Ovary (tissue), 9 donors: ENCODE measurements around the gene HIF3A. TPM values are rescaled to one million over a fixed set of nuclear protein-coding genes. Genes with fewer than 3 reads are reported as not detected.

ENCODE experiments used
- DNase-seq, 5 donors: peaks; one replicate each; pipeline ENCODE4 v3.0.0-alpha.2; 2019 to 2020
- H3K27ac ChIP-seq, 2 donors: fragments of 200-600 bp; one replicate each; pipeline versions ENCODE4 v1.5.1 to v1.8.0; 2019 to 2022
- H3K27me3 ChIP-seq: fragments of 200-600 bp; one replicate; pipeline ENCODE4 v1.8.0; 2022
- H3K36me3 ChIP-seq: fragments of 200-600 bp; sonication (generic); one replicate; pipeline ENCODE4 v1.5.1; 2019
- H3K4me1 ChIP-seq: one replicate; pipeline ENCODE4 v1.8.1; 2013; ENCODE audit warnings: mild to moderate bottlenecking, moderate library complexity; ENCODE audit not compliant: insufficient read depth
- H3K4me3 ChIP-seq: fragments of 200-600 bp; sonication (generic); one replicate; pipeline ENCODE4 v1.5.1; 2017
- H3K9me3 ChIP-seq, 2 donors: fragments of 200-600 bp in 1 of 2; sonication (generic) in 1 of 2; one replicate each; pipeline versions ENCODE4 v1.5.1 to v1.8.1; 2013 to 2019; ENCODE audit warnings: mild to moderate bottlenecking in 1 of 2, moderate library complexity in 1 of 2
- EP300 ChIP-seq: sonication (generic); formaldehyde crosslinking; IDR thresholded peaks from one replicate; pipeline ENCODE4 v1.6.1; 2017; ENCODE audit warnings: antibody characterized with exemption
- POLR2A ChIP-seq: fragments of 450-650 bp; IDR thresholded peaks from one replicate; pipeline ENCODE4 v1.6.1; 2017; ENCODE audit warnings: antibody characterized with exemption, mild to moderate bottlenecking, moderate library complexity
- WGBS, 3 donors: extraction: QIAGEN DNeasy Blood & Tissue Kit in 1 of 3; methylation state at CpG; one replicate each; pipeline versions ENCODE4 v1.1.5 to v1.1.7; 2013 to 2017; 5-methylcytosine and 5-hydroxymethylcytosine counted together
- intact Hi-C, 4 donors: fragments of 100-400 bp; cut with DNase I; formaldehyde crosslinking; loops; one replicate each; pipeline versions ENCODE4 v1.11.0 to v1.15.1; 2022 to 2023
- polyA plus RNA-seq, 2 donors: library from polyadenylated mRNA; stranded (reverse); fragments of 200-250 nt in 1 of 2; fragments of 350-450 nt in 1 of 2; fragmentation: Illumina TruSeq in 1 of 2; extraction: RNeasy Lipid Tissue Mini Kit (QIAGEN cat#74804) in 1 of 2; gene quantifications; one replicate each; pipeline ENCODE4 v1.2.3, GENCODE V29; 2013 to 2014
- total RNA-seq, 7 donors: library from RNA; depleted of rRNA in 2 of 7; stranded (reverse); fragments of >200 nt in 2 of 7; fragmentation: NEBNext Ultra II Directional in 3 of 7; extraction: Animal tissue kit (Norgen Biotek cat#: 25700) in 3 of 7; gene quantifications; one replicate each; pipeline versions ENCODE4 v1.1.0 to v1.2.4, GENCODE V29; 2016 to 2023
- TF ChIP-seq, protein P1 (sequence below), 3 donors: fragments of 450-650 bp in 2 of 3; fragments of 200-600 bp in 1 of 3; IDR thresholded peaks; one replicate each; pipeline versions ENCODE4 v1.5.1 to v1.8.0; 2016 to 2022; ENCODE audit warnings: antibody characterized with exemption in 3 of 3, mild to moderate bottlenecking in 1 of 3
- donor health status: DM: no; HTN: no; CAD: no; lungs with moderate emphysema.
- donor health status: DM: no; HTN: no; CAD: no.
- donor health status: Bipolar disorder and iron deficiency.
- donor health status: DM: yes; HTN: yes; CAD: no.
- donor health status: DM: no; HTN: no; CAD: no.
- donor health status: DM: yes; HTN: yes; CAD: no.

The HIF3A gene
- total and polyA plus RNA-seq, 9 donors, result 10.8 to 82.2 (median 40.9) TPM

DNA sequence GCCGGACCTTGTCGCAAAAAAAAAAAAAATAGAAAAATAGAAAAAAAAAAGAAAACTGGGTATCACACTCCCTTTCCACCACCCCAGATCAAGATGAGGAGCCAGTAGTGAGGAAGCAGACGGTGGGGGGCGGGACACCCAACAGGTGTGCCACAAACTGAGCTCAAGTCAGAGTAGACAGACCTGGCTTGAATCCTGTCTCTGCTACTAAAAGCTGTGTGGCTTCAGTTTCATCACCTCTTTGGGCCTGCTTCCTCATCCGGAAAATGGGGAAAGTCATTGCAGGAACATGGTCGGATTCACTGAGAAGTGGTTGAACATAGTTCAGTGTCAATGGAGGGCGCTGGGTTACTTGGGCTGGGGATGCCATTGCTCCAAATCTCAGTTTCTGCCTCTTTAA is 2.9 kb downstream of the HIF3A start:
- peak in 2 of 5 donors; percentile 31 to 34 for DNase-seq
- Histone ChIP-seq H3K36me3 (no peaks in the 10 kb centered on the region), H3K4me1 (peaks cover 16% of the 10 kb centered on the region), H3K27ac (peak overlapping the region; percentile 50 to 60), H3K27me3 (no peaks in the 10 kb centered on the region), H3K4me3 (peak overlapping the region; percentile 25), H3K9me3 (no peaks in the 10 kb centered on the region)
- 62 to 69% (median 64%) methylated on average over 7 of the region's 7 CpGs for WGBS, 3 donors
- TF ChIP-seq, protein P1, sequence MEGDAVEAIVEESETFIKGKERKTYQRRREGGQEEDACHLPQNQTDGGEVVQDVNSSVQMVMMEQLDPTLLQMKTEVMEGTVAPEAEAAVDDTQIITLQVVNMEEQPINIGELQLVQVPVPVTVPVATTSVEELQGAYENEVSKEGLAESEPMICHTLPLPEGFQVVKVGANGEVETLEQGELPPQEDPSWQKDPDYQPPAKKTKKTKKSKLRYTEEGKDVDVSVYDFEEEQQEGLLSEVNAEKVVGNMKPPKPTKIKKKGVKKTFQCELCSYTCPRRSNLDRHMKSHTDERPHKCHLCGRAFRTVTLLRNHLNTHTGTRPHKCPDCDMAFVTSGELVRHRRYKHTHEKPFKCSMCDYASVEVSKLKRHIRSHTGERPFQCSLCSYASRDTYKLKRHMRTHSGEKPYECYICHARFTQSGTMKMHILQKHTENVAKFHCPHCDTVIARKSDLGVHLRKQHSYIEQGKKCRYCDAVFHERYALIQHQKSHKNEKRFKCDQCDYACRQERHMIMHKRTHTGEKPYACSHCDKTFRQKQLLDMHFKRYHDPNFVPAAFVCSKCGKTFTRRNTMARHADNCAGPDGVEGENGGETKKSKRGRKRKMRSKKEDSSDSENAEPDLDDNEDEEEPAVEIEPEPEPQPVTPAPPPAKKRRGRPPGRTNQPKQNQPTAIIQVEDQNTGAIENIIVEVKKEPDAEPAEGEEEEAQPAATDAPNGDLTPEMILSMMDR (IDR thresholded peaks at IDR 0.05), result no peak
- intact Hi-C loops, result loop anchor here in 2 of 4 donors (10.0 kb wide), 2 partner anchors 55 to 225 kb away; no protein-coding TSS in a partner anchor

DNA sequence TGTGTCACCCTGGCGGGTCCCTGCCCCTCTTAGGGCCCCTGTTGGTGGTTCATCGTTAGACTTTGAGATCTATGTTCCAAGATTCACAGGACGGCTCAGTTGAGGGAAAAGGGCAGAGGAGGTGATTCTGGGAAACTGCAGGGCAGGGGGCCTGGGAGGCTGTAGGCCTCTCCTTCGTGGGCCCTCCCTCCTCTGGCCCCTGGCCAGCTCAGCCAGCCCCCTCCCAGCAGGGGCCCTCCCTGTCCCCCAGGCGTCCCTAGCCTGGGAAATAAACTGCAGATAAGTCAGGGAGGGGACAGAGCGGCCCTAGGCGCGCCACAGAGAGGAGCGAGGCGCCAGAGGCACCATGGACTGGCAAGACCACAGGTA is 6.5 kb downstream of the HIF3A start:
- H3K27ac ChIP-seq, result peak overlapping the region; percentile 3 to 11
- intact Hi-C loops, result no loop called here
- no peaks in the 10 kb centered on the region for H3K36me3 ChIP-seq
- H3K4me1 ChIP-seq, result peaks cover 9% of the 10 kb centered on the region
- TF ChIP-seq EP300, result no peak
- TF ChIP-seq, protein P1 (IDR thresholded peaks at IDR 0.05), result no peak
- TF ChIP-seq POLR2A, result no peak
- DNase-seq, result peak in 2 of 5 donors; percentile 35 to 37
- WGBS, 3 donors, result 78 to 81% (median 81%) methylated on average over 10 of the region's 10 CpGs
- no peaks in the 10 kb centered on the region for H3K27me3 ChIP-seq
- H3K9me3 ChIP-seq, result no peaks in the 10 kb centered on the region
- no peak overlapping the region for H3K4me3 ChIP-seq

DNA sequence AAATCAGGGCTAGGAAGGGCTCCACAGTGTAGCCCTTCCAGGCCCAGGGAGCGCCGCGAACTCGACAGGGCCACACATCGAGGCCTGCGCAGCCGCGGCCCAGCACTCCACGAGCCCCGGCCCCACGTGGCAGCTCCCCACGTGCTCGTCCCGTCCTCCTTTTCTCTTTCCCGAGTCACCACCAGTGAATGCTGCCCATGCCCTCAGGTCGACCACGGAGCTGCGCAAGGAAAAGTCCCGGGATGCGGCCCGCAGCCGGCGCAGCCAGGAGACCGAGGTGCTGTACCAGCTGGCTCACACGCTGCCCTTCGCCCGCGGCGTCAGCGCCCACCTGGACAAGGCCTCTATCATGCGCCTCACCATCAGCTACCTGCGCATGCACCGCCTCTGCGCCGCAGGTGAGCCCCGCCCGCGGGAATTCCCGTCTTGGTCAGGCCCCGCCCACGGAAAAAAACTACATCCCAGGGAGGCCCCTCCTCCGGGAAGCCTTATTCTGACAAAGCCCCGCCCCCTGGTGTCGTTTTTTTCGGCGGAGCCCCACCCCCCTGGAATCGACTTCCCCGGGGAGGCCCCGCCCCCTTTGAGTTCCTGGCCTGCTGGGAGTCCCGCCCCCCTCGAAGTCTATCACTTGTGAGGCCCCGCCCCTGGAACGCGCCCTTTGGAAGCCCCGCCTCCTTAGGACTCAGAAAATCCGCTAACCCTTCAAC is 7.0 kb downstream of the HIF3A start:
- H3K9me3 ChIP-seq, result no peaks in the 10 kb centered on the region
- H3K4me1 ChIP-seq, result peaks cover 6% of the 10 kb centered on the region
- H3K4me3 ChIP-seq, result no peak overlapping the region
- H3K27ac ChIP-seq, result peak overlapping the region; percentile 3 to 11
- TF ChIP-seq EP300, result no peak
- no peak for TF ChIP-seq POLR2A
- TF ChIP-seq, protein P1 (IDR thresholded peaks at IDR 0.05), result no peak
- peak; percentile 58 to 82 (median 70) for DNase-seq
- no peaks in the 10 kb centered on the region for H3K27me3 ChIP-seq
- intact Hi-C loops, result no loop called here
- 48 to 56% (median 54%) methylated on average over 46 to 56 of the region's 56 CpGs for WGBS, 3 donors
- H3K36me3 ChIP-seq, result no peaks in the 10 kb centered on the region

DNA sequence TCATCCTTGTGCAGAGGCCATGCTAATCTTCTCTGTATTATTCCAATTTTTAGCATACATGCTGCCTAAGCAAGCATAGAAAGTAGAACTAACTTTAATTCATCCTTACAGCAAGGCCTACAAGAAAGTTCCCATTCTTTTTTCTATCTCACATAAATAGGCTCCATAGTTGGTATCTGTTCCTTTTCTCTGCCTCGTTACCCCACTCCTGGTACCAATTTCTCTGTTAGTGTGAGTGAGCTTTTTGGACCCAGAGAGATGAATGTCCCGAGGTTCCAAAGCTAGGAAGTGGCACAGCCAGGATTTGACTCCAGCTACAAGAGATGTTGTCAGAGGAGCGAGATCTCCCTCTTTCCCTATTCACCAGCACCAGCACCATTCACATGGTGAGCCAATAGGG is 9.7 kb downstream of the HIF3A start:
- TF ChIP-seq, protein P1 (IDR thresholded peaks at IDR 0.05), result no peak
- no peak for TF ChIP-seq POLR2A
- no peak for TF ChIP-seq EP300
- intact Hi-C loops, result loop anchor here in 1 of 4 donors (5.0 kb wide), 1 partner anchor 41 kb away; the partner anchor contains the start of gene PPP5C
- no peak overlapping the region for H3K4me3 ChIP-seq
- H3K27ac ChIP-seq, result no peak overlapping the region
- no peak for DNase-seq
- no peaks in the 10 kb centered on the region for H3K36me3 ChIP-seq
- H3K4me1 ChIP-seq, result no peaks in the 10 kb centered on the region
- WGBS, 3 donors, result 95 to 97% (median 96%) methylated on average over 3 of the region's 3 CpGs
- H3K27me3 ChIP-seq, result no peaks in the 10 kb centered on the region
- no peaks in the 10 kb centered on the region for H3K9me3 ChIP-seq
